Large intestine (tissue), 3 donors: ENCODE data around the gene ZNF784. TPM values are rescaled to one million over a fixed set of nuclear protein-coding genes. Genes with fewer than 3 reads are reported as not detected.
A peak's percentile ranks its signal among the peaks of the same experiment; 100 is the strongest.

Source experiments
- DNase-seq, 2 donors: peaks; one replicate each; pipeline versions ENCODE4 v3.0.0 to v3.0.0-alpha.2; 2013
- H3K27ac ChIP-seq: one replicate; pipeline ENCODE4 v1.5.1; 2013; ENCODE audit warnings: low read length
- H3K27me3 ChIP-seq: 2 replicates; pipeline ENCODE4 v1.6.1; 2013; ENCODE audit warnings: low read length; ENCODE audit not compliant: control insufficient read depth, insufficient read depth
- H3K36me3 ChIP-seq: 2 replicates; pipeline ENCODE4 v1.6.1; 2013; ENCODE audit warnings: low read length; ENCODE audit not compliant: control insufficient read depth, insufficient read depth
- H3K4me1 ChIP-seq: one replicate; pipeline ENCODE4 v1.6.1; 2013; ENCODE audit warnings: low read length; ENCODE audit not compliant: control insufficient read depth, insufficient read depth
- H3K4me3 ChIP-seq: one replicate; pipeline ENCODE4 v1.5.1; 2013; ENCODE audit warnings: low read length
- H3K9me3 ChIP-seq: one replicate; pipeline ENCODE4 v1.6.1; 2013; ENCODE audit warnings: mild to moderate bottlenecking, low read depth, low read length, moderate library complexity; ENCODE audit not compliant: control insufficient read depth
- WGBS: methylation state at CpG from one replicate; pipeline ENCODE4 v1.1.5; 2013; ENCODE audit warnings: low lambda C conversion rate; ENCODE audit not compliant: insufficient coverage; 5-methylcytosine and 5-hydroxymethylcytosine counted together
- polyA plus RNA-seq: library from polyadenylated mRNA; unstranded; fragments of 120-200 nt; gene quantifications from one replicate; pipeline ENCODE4 v1.2.1, GENCODE V29; 2013

Gene ZNF784
- polyA plus RNA-seq, 1 donor: 15.6 TPM

GRCh38 chr19:55602104-55603001, 22.0 kb downstream of the ZNF784 start:
- H3K27ac ChIP-seq: no peak overlapping the region
- peaks cover 5% of the 10 kb centered on the region for H3K36me3 ChIP-seq
- H3K4me1 ChIP-seq: peaks cover 9% of the 10 kb centered on the region
- peaks cover 7% of the 10 kb centered on the region for H3K9me3 ChIP-seq
- DNase-seq: no peak
- H3K27me3 ChIP-seq: no peaks in the 10 kb centered on the region
- no CpG with 5 or more reads among the region's 60 CpGs for WGBS
- no peak overlapping the region for H3K4me3 ChIP-seq

GRCh38 chr19:55601084-55601483, 23.3 kb downstream of the ZNF784 start:
- no peak for DNase-seq
- peaks cover 9% of the 10 kb centered on the region for H3K4me1 ChIP-seq
- H3K27me3 ChIP-seq: no peaks in the 10 kb centered on the region
- peaks cover 10% of the 10 kb centered on the region for H3K36me3 ChIP-seq
- no CpG with 5 or more reads among the region's 4 CpGs for WGBS
- peak overlapping the region; percentile 74 for H3K4me3 ChIP-seq
- H3K27ac ChIP-seq: no peak overlapping the region
- peaks cover 7% of the 10 kb centered on the region for H3K9me3 ChIP-seq

GRCh38 chr19:55600662-55601028, 23.7 kb downstream of the ZNF784 start:
- DNase-seq: no peak
- peaks cover 9% of the 10 kb centered on the region for H3K4me1 ChIP-seq
- peaks cover 15% of the 10 kb centered on the region for H3K36me3 ChIP-seq
- WGBS: no CpG with 5 or more reads among the region's 15 CpGs
- H3K9me3 ChIP-seq: peaks cover 7% of the 10 kb centered on the region
- H3K4me3 ChIP-seq: peak overlapping the region; percentile 74
- H3K27me3 ChIP-seq: no peaks in the 10 kb centered on the region
- peak overlapping the region; percentile 55 for H3K27ac ChIP-seq

GRCh38 chr19:55599842-55600661, 24.3 kb downstream of the ZNF784 start, which contains the start of gene ZNF524:
Gene ZNF524 (plus strand): TSS chr19:55600288. CDS start chr19:55602113, 1,825 bp downstream.
- peaks cover 7% of the 10 kb centered on the region for H3K9me3 ChIP-seq
- H3K36me3 ChIP-seq: peaks cover 20% of the 10 kb centered on the region
- DNase-seq: peak; percentile 78 to 99
- whole genome bisulfite sequencing: no CpG with 5 or more reads among the region's 97 CpGs
- H3K4me1 ChIP-seq: peaks cover 9% of the 10 kb centered on the region
- H3K4me3 ChIP-seq: peak within 1 kb of the TSS; percentile 74
- peak within 1 kb of the TSS; percentile 91 for H3K27ac ChIP-seq
- H3K27me3 ChIP-seq: no peaks in the 10 kb centered on the region

- H3K4me3 ChIP-seq: peak within 1 kb of the TSS; percentile 74
- H3K36me3 ChIP-seq: peaks cover 20% of the 10 kb centered on the region
- 0% methylated on average over 6 of the region's 23 CpGs for WGBS
Observed at GRCh38 chr19:55599468-55599841, 24.9 kb downstream of the ZNF784 start, which contains the start of gene FIZ1. Gene FIZ1 (minus strand): TSS chr19:55599517. CDS start chr19:55597865, 1,652 bp downstream.

GRCh38 chr19:55598719-55599467, 25.5 kb downstream of the ZNF784 start:
- peaks cover 21% of the 10 kb centered on the region for H3K36me3 ChIP-seq
- peak; percentile 90 to 94 for DNase-seq
- peaks cover 7% of the 10 kb centered on the region for H3K9me3 ChIP-seq
- peak overlapping the region; percentile 74 for H3K4me3 ChIP-seq
- 33% methylated on average over 3 of the region's 26 CpGs for WGBS
- peak overlapping the region; percentile 91 for H3K27ac ChIP-seq
- H3K27me3 ChIP-seq: no peaks in the 10 kb centered on the region
- peaks cover 4% of the 10 kb centered on the region for H3K4me1 ChIP-seq

More at GRCh38 chr19:55599468-55599841, 24.9 kb downstream of the ZNF784 start, which contains the start of gene FIZ1:
- H3K9me3 ChIP-seq: peaks cover 7% of the 10 kb centered on the region
- H3K27me3 ChIP-seq: no peaks in the 10 kb centered on the region
- peak within 1 kb of the TSS; percentile 91 for H3K27ac ChIP-seq
- DNase-seq: peak; percentile 99 to 100
- H3K4me1 ChIP-seq: peaks cover 5% of the 10 kb centered on the region

- Histone ChIP-seq H3K9me3 (peaks cover 7% of the 10 kb centered on the region), H3K4me1 (peaks cover 4% of the 10 kb centered on the region), H3K27me3 (no peaks in the 10 kb centered on the region), H3K36me3 (peaks cover 26% of the 10 kb centered on the region), H3K4me3 (no peak overlapping the region), H3K27ac (no peak overlapping the region)
- no peak for DNase-seq
- WGBS: 87% methylated on average over 5 of the region's 9 CpGs
Observed at GRCh38 chr19:55598034-55598433, 26.3 kb downstream of the ZNF784 start.

- Histone ChIP-seq H3K4me3 (no peak overlapping the region), H3K27ac (no peak overlapping the region), H3K9me3 (peaks cover 7% of the 10 kb centered on the region), H3K36me3 (peaks cover 26% of the 10 kb centered on the region), H3K27me3 (no peaks in the 10 kb centered on the region), H3K4me1 (peaks cover 4% of the 10 kb centered on the region)
- DNase-seq: no peak
- WGBS: no CpG with 5 or more reads among the region's 30 CpGs
Observed at GRCh38 chr19:55597501-55597921, 26.9 kb downstream of the ZNF784 start.

- H3K9me3 ChIP-seq: peaks cover 4% of the 10 kb centered on the region
- no peak overlapping the region for H3K4me3 ChIP-seq
- H3K36me3 ChIP-seq: peaks cover 33% of the 10 kb centered on the region
- H3K27ac ChIP-seq: no peak overlapping the region
- H3K4me1 ChIP-seq: peaks cover 4% of the 10 kb centered on the region
- DNase-seq: no peak
- no peaks in the 10 kb centered on the region for H3K27me3 ChIP-seq
- WGBS: 100% methylated on average over 2 of the region's 3 CpGs
Observed at GRCh38 chr19:55596304-55596703, 28.1 kb downstream of the ZNF784 start.
